Tongue (tissue), 2 donors: ENCODE results near the gene ZBTB40. TPM values are rescaled to one million over a fixed set of nuclear protein-coding genes. Genes with fewer than 3 reads are reported as not detected.

Experiments used
- DNase-seq: peaks from one replicate; pipeline ENCODE4 v3.0.0-alpha.2; 2015
- total RNA-seq: library from RNA; depleted of rRNA; stranded (reverse); fragments of >200 nt; gene quantifications from one replicate; pipeline ENCODE4 v1.2.3, GENCODE V29; 2014

Gene ZBTB40
- total RNA-seq, 1 donor from 2014 or later: 12.9 TPM

GRCh38 chr1:22562584-22563583 lies 111.2 kb downstream of the ZBTB40 start, which contains the start of gene EPHA8:
Gene EPHA8 (plus strand): TSS chr1:22563489. CDS start chr1:22563636, 147 bp downstream.
- no peak for DNase-seq

- no peak for DNase-seq
These were observed 112.3 kb downstream of the ZBTB40 start for GRCh38 chr1:22563671-22564602.

- no peak for DNase-seq
These were observed 114.5 kb downstream of the ZBTB40 start for GRCh38 chr1:22566161-22566560.

GRCh38 chr1:22567197-22567596 lies 115.5 kb downstream of the ZBTB40 start:
- DNase-seq: no peak

GRCh38 chr1:22567994-22568393 lies 116.3 kb downstream of the ZBTB40 start:
- no peak for DNase-seq

GRCh38 chr1:22569269-22569668 lies 117.6 kb downstream of the ZBTB40 start:
- no peak for DNase-seq

- no peak for DNase-seq
These were observed 118.7 kb downstream of the ZBTB40 start for GRCh38 chr1:22570140-22570909.

- peak; percentile 90 for DNase-seq
These were observed 121.2 kb downstream of the ZBTB40 start for GRCh38 chr1:22572818-22573217.

- peak; percentile 76 for DNase-seq
These were observed 121.6 kb downstream of the ZBTB40 start for GRCh38 chr1:22573237-22573636.

GRCh38 chr1:22575532-22576149 lies 124.0 kb downstream of the ZBTB40 start:
- peak; percentile 48 for DNase-seq

- no peak for DNase-seq
These were observed 124.5 kb downstream of the ZBTB40 start for GRCh38 chr1:22576150-22576544.

GRCh38 chr1:22576617-22577016 lies 125.0 kb downstream of the ZBTB40 start:
- DNase-seq: no peak

- DNase-seq: no peak
These were observed 127.2 kb downstream of the ZBTB40 start for GRCh38 chr1:22578732-22579361.

GRCh38 chr1:22579541-22580155 lies 128.0 kb downstream of the ZBTB40 start:
- no peak for DNase-seq

Other genes with a start within 250 kb of the ZBTB40 start
- gene EPHA8, start 111.6 kb downstream of the ZBTB40 start, total RNA-seq: not detected
- gene C1QA, start 184.8 kb downstream of the ZBTB40 start, total RNA-seq: 15.8 TPM
- 20.5 TPM for gene C1QC, start 191.8 kb downstream of the ZBTB40 start, total RNA-seq
- gene C1QB, start 201.4 kb downstream of the ZBTB40 start, total RNA-seq: 18.5 TPM